NCI-H1436 treated with DMSO at 0.1 percent for 48 hours (cell line): ENCODE results near the gene ZNF518A.
"Not testable (repeated sequence)": the region's sequence is repeated elsewhere in the genome, so short reads cannot be mapped to it uniquely, and the experiment has no call there.

ENCODE experiments used
- DNase-seq: peaks from one replicate; lab custom pipeline; 2025; lab: John Stamatoyannopoulos, UW

The ZNF518A gene

GRCh38 chr10:96133135-96133534, 3.0 kb downstream of the ZNF518A start:
- DNase-seq: no peak

- DNase-seq: no peak
These were observed 6.7 kb downstream of the ZNF518A start for GRCh38 chr10:96136810-96137209.

GRCh38 chr10:96137567-96137966, 7.5 kb downstream of the ZNF518A start:
- DNase-seq: no peak

GRCh38 chr10:96138102-96138501, 8.0 kb downstream of the ZNF518A start:
- no peak for DNase-seq

GRCh38 chr10:96152437-96152836, 22.3 kb downstream of the ZNF518A start:
- no peak for DNase-seq

- no peak for DNase-seq
These were observed 23.0 kb downstream of the ZNF518A start for GRCh38 chr10:96153070-96153469.

GRCh38 chr10:96165726-96166125, 35.6 kb downstream of the ZNF518A start:
- DNase-seq: no peak

- no peak for DNase-seq
These were observed 38.4 kb downstream of the ZNF518A start for GRCh38 chr10:96168546-96168945.

GRCh38 chr10:96170230-96170629, 40.1 kb downstream of the ZNF518A start:
- DNase-seq: no peak

- DNase-seq: no peak
These were observed 42.6 kb downstream of the ZNF518A start for GRCh38 chr10:96172666-96173065.

GRCh38 chr10:96176985-96177384, 46.9 kb downstream of the ZNF518A start:
- DNase-seq: no peak

- DNase-seq: no peak
These were observed 58.3 kb downstream of the ZNF518A start for GRCh38 chr10:96188421-96188820.

GRCh38 chr10:96188916-96189315, 58.8 kb downstream of the ZNF518A start:
- no peak for DNase-seq

GRCh38 chr10:96189505-96189904, 59.4 kb downstream of the ZNF518A start:
- DNase-seq: not testable (repeated sequence)

GRCh38 chr10:96201525-96201924, 71.4 kb downstream of the ZNF518A start:
- no peak for DNase-seq

- no peak for DNase-seq
These were observed 75.5 kb downstream of the ZNF518A start for GRCh38 chr10:96205580-96205979.

GRCh38 chr10:96208271-96208670, 78.2 kb downstream of the ZNF518A start:
- DNase-seq: no peak

GRCh38 chr10:96208946-96209345, 78.8 kb downstream of the ZNF518A start:
- DNase-seq: no peak

- DNase-seq: no peak
These were observed 81.7 kb downstream of the ZNF518A start for GRCh38 chr10:96211764-96212163.

GRCh38 chr10:96212911-96213310, 82.8 kb downstream of the ZNF518A start:
- no peak for DNase-seq
